ENCODE results near the gene UCHL3. TPM values are rescaled to one million over a fixed set of nuclear protein-coding genes. Genes with fewer than 3 reads are reported as not detected.

UCHL3 gene
- total RNA-seq, 4 donors from 2014 or later = 1.4 to 19.2 (median 11.0) TPM

DNA sequence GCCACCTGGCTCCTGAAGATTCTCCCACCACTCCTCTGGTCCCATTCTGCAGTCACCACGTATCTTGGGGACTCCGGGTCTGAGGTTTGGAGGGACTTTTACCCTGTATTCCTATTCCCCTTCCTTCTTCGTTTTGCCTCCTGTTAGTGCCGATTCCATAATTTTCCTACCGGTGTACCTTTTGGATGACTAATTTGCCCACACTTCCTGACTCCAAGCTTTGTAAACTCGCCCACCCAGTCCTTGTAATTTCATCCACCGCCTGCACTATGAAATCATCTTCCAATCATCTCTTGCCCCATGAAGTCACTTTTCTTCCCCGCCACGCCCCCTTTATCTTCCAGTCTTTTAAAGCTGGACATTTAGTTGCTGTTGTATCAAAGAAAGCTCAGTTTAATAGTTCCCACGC, 572 bp downstream of the UCHL3 start:
- H3K36me3 ChIP-seq = peaks cover 0 to 19% (median 0%) of the 10 kb centered on the region in 3 donors
- H3K4me3 ChIP-seq = peak overlapping the region; percentile 78 to 98 (median 82)
- WGBS, 2 donors = 2% methylated on average over 10 of the region's 10 CpGs
- TF ChIP-seq, protein P1, sequence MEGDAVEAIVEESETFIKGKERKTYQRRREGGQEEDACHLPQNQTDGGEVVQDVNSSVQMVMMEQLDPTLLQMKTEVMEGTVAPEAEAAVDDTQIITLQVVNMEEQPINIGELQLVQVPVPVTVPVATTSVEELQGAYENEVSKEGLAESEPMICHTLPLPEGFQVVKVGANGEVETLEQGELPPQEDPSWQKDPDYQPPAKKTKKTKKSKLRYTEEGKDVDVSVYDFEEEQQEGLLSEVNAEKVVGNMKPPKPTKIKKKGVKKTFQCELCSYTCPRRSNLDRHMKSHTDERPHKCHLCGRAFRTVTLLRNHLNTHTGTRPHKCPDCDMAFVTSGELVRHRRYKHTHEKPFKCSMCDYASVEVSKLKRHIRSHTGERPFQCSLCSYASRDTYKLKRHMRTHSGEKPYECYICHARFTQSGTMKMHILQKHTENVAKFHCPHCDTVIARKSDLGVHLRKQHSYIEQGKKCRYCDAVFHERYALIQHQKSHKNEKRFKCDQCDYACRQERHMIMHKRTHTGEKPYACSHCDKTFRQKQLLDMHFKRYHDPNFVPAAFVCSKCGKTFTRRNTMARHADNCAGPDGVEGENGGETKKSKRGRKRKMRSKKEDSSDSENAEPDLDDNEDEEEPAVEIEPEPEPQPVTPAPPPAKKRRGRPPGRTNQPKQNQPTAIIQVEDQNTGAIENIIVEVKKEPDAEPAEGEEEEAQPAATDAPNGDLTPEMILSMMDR (IDR thresholded peaks at IDR 0.05) = no peak
- TF ChIP-seq POLR2A (IDR thresholded peaks at IDR 0.05) (no peak), EP300 (IDR thresholded peaks at IDR 0.05) (no peak)
- no peaks in the 10 kb centered on the region for H3K27me3 ChIP-seq
- no peak for DNase-seq (ENCODE audit: low spot score in 2 of 2)
- H3K4me1 ChIP-seq = peaks cover 0 to 27% (median 7%) of the 10 kb centered on the region in 4 donors
- H3K27ac ChIP-seq = peak overlapping the region; percentile 72 to 89 (median 84)
- no peaks in the 10 kb centered on the region for H3K9me3 ChIP-seq

DNA sequence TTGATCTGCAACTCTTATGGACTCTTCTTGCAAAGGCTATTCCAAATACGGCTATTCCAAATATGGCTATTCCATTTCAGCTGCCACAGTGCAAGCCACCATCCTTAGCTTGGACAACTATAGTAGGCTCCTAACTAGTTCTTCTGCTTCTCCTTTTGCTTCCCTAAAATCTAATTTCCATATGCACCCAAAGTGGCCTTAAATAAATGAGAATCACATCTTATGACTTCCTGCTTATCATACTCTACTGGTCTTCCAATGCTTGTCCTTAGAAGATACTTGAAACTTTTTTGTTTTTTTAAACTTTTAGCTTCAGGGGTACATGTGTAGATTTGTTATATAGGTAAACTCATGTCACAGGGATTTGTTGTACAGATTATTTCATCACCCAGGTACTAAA, 4.9 kb downstream of the UCHL3 start:
- WGBS, 2 donors = 95 to 100% methylated on average over 1 of the region's 1 CpG
- TF ChIP-seq, protein P1 (IDR thresholded peaks at IDR 0.05) = no peak
- no peak for TF ChIP-seq POLR2A (IDR thresholded peaks at IDR 0.05)
- no peak for TF ChIP-seq EP300 (IDR thresholded peaks at IDR 0.05)
- H3K27ac ChIP-seq = no peak overlapping the region

DNA sequence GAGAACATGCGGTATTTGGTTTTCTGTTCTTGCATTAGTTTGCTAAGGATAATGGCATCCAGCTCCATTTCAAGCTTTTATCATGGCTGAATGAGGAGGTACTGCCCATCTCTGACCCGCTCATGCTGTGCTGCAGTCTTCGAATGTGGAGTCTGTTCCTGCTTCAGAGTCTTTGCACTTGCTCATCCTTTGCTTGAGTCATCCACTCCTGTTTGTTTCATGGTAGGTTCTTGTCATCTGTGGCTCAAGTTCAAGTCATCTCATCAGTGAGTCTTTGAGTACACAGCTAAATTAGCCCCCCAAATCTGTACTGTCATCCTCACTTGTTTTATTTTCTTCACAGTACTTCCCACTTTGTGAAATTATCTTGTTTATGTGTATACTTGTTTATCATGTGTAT, 5.4 kb downstream of the UCHL3 start:
- Histone ChIP-seq H3K27ac (no peak overlapping the region), H3K27me3 (no peaks in the 10 kb centered on the region), H3K4me3 (no peak overlapping the region), H3K36me3 (peaks cover 0 to 22% (median 0%) of the 10 kb centered on the region in 3 donors), H3K9me3 (no peaks in the 10 kb centered on the region), H3K4me1 (peaks cover 0 to 21% (median 5%) of the 10 kb centered on the region in 4 donors)
- 94 to 98% methylated on average over 3 of the region's 3 CpGs for WGBS, 2 donors
- DNase-seq (ENCODE audit: low spot score in 2 of 2) = no peak
- TF ChIP-seq, protein P1 (IDR thresholded peaks at IDR 0.05) = no peak
- TF ChIP-seq POLR2A (IDR thresholded peaks at IDR 0.05) = no peak
- TF ChIP-seq EP300 (IDR thresholded peaks at IDR 0.05) = no peak

More for the DNA sequence above, 4.9 kb downstream of the UCHL3 start:
- DNase-seq (ENCODE audit: low spot score in 2 of 2) = no peak
- H3K4me3 ChIP-seq = no peak overlapping the region
- H3K36me3 ChIP-seq = peaks cover 0 to 22% (median 0%) of the 10 kb centered on the region in 3 donors
- H3K9me3 ChIP-seq = no peaks in the 10 kb centered on the region
- peaks cover 0 to 21% (median 5%) of the 10 kb centered on the region in 4 donors for H3K4me1 ChIP-seq
- no peaks in the 10 kb centered on the region for H3K27me3 ChIP-seq

DNA sequence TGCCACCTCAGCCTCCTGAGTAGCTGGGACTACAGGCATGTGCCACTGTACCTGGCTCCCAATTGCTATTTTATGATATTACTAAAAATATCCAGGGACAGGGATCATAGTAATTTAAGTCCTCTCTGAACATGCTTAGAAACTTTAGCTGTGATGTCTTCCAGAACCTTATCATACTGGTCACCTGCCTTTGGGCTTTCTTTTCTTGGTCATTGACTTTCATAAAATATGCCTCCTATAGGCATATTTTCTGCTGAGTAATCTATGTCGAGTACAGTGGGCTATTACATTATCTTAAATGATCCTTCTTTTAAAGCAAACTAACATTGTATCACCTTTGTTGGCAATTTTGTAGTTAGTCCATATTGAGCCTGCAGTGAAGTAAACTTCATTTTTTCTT, 6.2 kb downstream of the UCHL3 start:
- H3K36me3 ChIP-seq = peaks cover 0 to 22% (median 0%) of the 10 kb centered on the region in 3 donors
- no peak overlapping the region for H3K27ac ChIP-seq
- H3K4me1 ChIP-seq = peaks cover 0 to 14% (median 3%) of the 10 kb centered on the region in 4 donors
- no peaks in the 10 kb centered on the region for H3K27me3 ChIP-seq
- 70 to 72% methylated on average over 1 of the region's 1 CpG for WGBS, 2 donors
- H3K9me3 ChIP-seq = no peaks in the 10 kb centered on the region
- TF ChIP-seq EP300 (IDR thresholded peaks at IDR 0.05) (no peak), POLR2A (IDR thresholded peaks at IDR 0.05) (no peak)
- TF ChIP-seq, protein P1 (IDR thresholded peaks at IDR 0.05) = no peak
- H3K4me3 ChIP-seq = no peak overlapping the region
- DNase-seq (ENCODE audit: low spot score in 2 of 2) = no peak

DNA sequence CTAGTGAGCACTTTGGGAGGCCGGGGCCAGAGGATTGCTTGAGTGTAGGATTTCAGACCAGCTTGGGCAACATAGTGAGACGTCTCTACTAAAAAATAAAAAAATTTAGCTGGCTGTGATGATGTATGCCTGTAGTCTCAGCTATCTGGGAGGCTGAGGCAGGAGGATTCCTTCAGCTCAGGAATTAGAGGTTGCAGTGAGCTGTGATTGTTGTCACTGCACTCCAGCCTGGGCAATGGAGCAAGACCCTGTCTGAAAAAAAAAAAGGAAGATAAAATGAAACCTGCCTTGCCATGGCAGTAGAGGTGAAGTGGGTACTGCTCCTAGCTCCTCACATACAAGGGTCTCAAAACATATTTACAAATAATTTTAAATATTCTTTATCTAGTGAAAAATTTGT, 7.4 kb downstream of the UCHL3 start:
- no peak overlapping the region for H3K4me3 ChIP-seq
- DNase-seq (ENCODE audit: low spot score in 2 of 2) = no peak
- no peak overlapping the region for H3K27ac ChIP-seq
- no peaks in the 10 kb centered on the region for H3K9me3 ChIP-seq
- H3K36me3 ChIP-seq = peaks cover 0 to 22% (median 0%) of the 10 kb centered on the region in 3 donors
- WGBS, 2 donors = 85 to 95% methylated on average over 2 of the region's 2 CpGs
- peaks cover 0 to 2% (median 0%) of the 10 kb centered on the region in 4 donors for H3K4me1 ChIP-seq
- no peak for TF ChIP-seq EP300 (IDR thresholded peaks at IDR 0.05)
- TF ChIP-seq, protein P1 (IDR thresholded peaks at IDR 0.05) = no peak
- no peak for TF ChIP-seq POLR2A (IDR thresholded peaks at IDR 0.05)
- no peaks in the 10 kb centered on the region for H3K27me3 ChIP-seq

Measured in tibial nerve (tissue), 4 donors.